ENCODE measurements around the gene RELN. TPM values are rescaled to one million over a fixed set of nuclear protein-coding genes. Genes with fewer than 3 reads are reported as not detected.

The RELN gene
- total and polyA plus RNA-seq, 10 of the 15 experiments (the other 5 are each of a cell fraction or from before 2014, with no cell fraction given) = 0.11 to 0.21 TPM; not detected in 8

- H3K4me2 ChIP-seq (ENCODE audit: control insufficient read depth, insufficient read depth) = no peak overlapping the region
- H3K36me3 ChIP-seq (ENCODE audit: control insufficient read depth in 2 of 2, insufficient read depth in 2 of 2, low read length in 1 of 2) = no peaks in the 10 kb centered on the region
- H3K27me3 ChIP-seq (replicated peaks in 1 of 2; ENCODE audit: control insufficient read depth in 2 of 2, insufficient read depth in 2 of 2, low read length in 1 of 2) = peaks cover 0 to 1% of the 10 kb centered on the region in 2 experiments; a peak in 1 of 4 replicates
- H3K27ac ChIP-seq (ENCODE audit: control insufficient read depth, insufficient read depth) = no peak overlapping the region
- no peak overlapping the region for H3K9ac ChIP-seq (ENCODE audit: control insufficient read depth, insufficient read depth, low read length)
- H4K20me1 ChIP-seq (ENCODE audit: control insufficient read depth, insufficient read depth) = no peaks in the 10 kb centered on the region
- intact Hi-C loops (cut with micrococcal nuclease; ENCODE audit: unreplicated experiment) = no loop called here
- no peak overlapping the region for H3K4me3 ChIP-seq
- in situ Hi-C loops (cut with MboI) = no loop called here
- no peak overlapping the region for H2AFZ ChIP-seq (ENCODE audit: control insufficient read depth, low read depth, low read length)
- ChIA-PET CTCF (interaction anchor here (1.2 kb wide), 1 partner anchor 16 kb away, joined by 6 read pairs; no protein-coding TSS in a partner anchor), RAD21 (ENCODE audit: unreplicated experiment) (no interaction called here), POLR2A (interaction anchor here (0.6 kb wide), 1 partner anchor 670 kb away, joined by 3 read pairs; no protein-coding TSS in a partner anchor), SMC1A (ENCODE audit: uncharacterized antibody, unreplicated experiment) (no interaction called here)
- WGBS (ENCODE audit: insufficient coverage, insufficient replicate concordance, low lambda C conversion rate, missing lambda C conversion rate) = 31% methylated on average over 7 of the region's 7 CpGs
- no peaks in the 10 kb centered on the region for H3K4me1 ChIP-seq (ENCODE audit: control insufficient read depth, insufficient read depth, low read length)
- DNase-seq (ENCODE audit: low read depth, low spot score) = no peak
- ATAC-seq = no peak
- BruUV-seq (replicated peaks) = no TSS peak
- H3K9me3 ChIP-seq (replicated peaks; ENCODE audit: control insufficient read depth, insufficient read depth, low read length) = no peaks in the 10 kb centered on the region
- no peak for FAIRE-seq
- H3K79me2 ChIP-seq (ENCODE audit: control insufficient read depth, insufficient read depth, low read length) = no peaks in the 10 kb centered on the region
- TF ChIP-seq PKNOX1 (IDR thresholded peaks at IDR 0.05) (no peak), E2F4 (IDR thresholded peaks at IDR 0.05; ENCODE audit: low read depth, low read length) (no peak), ZNF217 (IDR thresholded peaks at IDR 0.05) (no peak), BRCA1 (IDR thresholded peaks at IDR 0.05; ENCODE audit: low read depth, low read length) (no peak), EGR1 (IDR thresholded peaks at IDR 0.05; ENCODE audit: borderline replicate concordance in 1 of 2, low read depth in 2 of 2, low read length in 2 of 2) (no peak), ZBTB40 (IDR thresholded peaks at IDR 0.05; ENCODE audit: borderline replicate concordance) (no peak), POLR2AphosphoS5 (IDR thresholded peaks at IDR 0.05; ENCODE audit: low read length) (no peak), SMARCA5 (IDR thresholded peaks at IDR 0.05) (no peak), MYB (IDR thresholded peaks at IDR 0.05; ENCODE audit: borderline replicate concordance, low read depth, low read length) (no peak), SUPT20H (IDR thresholded peaks at IDR 0.05; ENCODE audit: borderline replicate concordance, control insufficient read depth, low read depth, low read length) (no peak), SPI1 (IDR thresholded peaks at IDR 0.05; ENCODE audit: borderline replicate concordance, insufficient read depth, low read depth, low read length) (no peak), MXI1 (IDR thresholded peaks at IDR 0.05; ENCODE audit: low read depth, low read length) (no peak), HDAC2 (IDR thresholded peaks at IDR 0.05) (no peak), POU2F2 (IDR thresholded peaks at IDR 0.05; ENCODE audit: borderline replicate concordance, low read depth, low read length) (no peak), HDGF (IDR thresholded peaks at IDR 0.05) (no peak)
Measured at GRCh38 chr7:103462358-103462757, 527.1 kb downstream of the RELN start.

All from GM12878 (cell line).